IMR-90 (cell line): ENCODE data around the gene FTSJ3. TPM values are rescaled to one million over a fixed set of nuclear protein-coding genes. Genes with fewer than 3 reads are reported as not detected.

Source experiments
- ATAC-seq: fragments of 200-7000 bp; cut with Tn5 transposase; 2 replicates; pipeline ENCODE4 v1.9.1; 2020; ENCODE audit warnings: low read depth, mild to moderate bottlenecking, moderate library complexity
- BruUV-seq: library from RNA; stranded (reverse); fragments of 400-500 nt; replicated peaks from 2 replicates; lab custom pipeline; 2021; lab: Mats Ljungman, UMichigan
- CTCF ChIA-PET: fragments of 300-600 bp; formaldehyde crosslinking; extraction: SDS; loops from one replicate; lab custom pipeline; 2021; ENCODE audit warnings: antibody characterized with exemption; lab: Yijun Ruan, JAX
- POLR2A ChIA-PET: fragments of 300-600 bp; sonication (Branson Sonifier 250); formaldehyde crosslinking; loops from one replicate; lab custom pipeline; 2022; ENCODE audit warnings: antibody characterized with exemption; ENCODE audit not compliant: unreplicated experiment; lab: Charles Lee
- DNase-seq: peaks from one replicate; pipeline ENCODE4 v3.0.0; 2013
- H2AFZ ChIP-seq: replicated peaks from 2 replicates; pipeline ENCODE3; 2013; ENCODE audit warnings: low read length, mild to moderate bottlenecking; ENCODE audit not compliant: poor library complexity
- H2AK5ac ChIP-seq: 2 replicates; pipeline ENCODE4 v1.6.1; 2013; ENCODE audit warnings: low read depth, low read length, inconsistent platforms
- H2AK9ac ChIP-seq: replicated peaks from 2 replicates; pipeline ENCODE3; 2013; ENCODE audit warnings: mild to moderate bottlenecking, low read depth, low read length, moderate library complexity; ENCODE audit not compliant: poor library complexity
- H2BK120ac ChIP-seq: 2 replicates; pipeline ENCODE4 v1.6.1; 2013; ENCODE audit warnings: low read depth, low read length, inconsistent platforms
- H2BK15ac ChIP-seq: 3 replicates; pipeline ENCODE4 v1.6.1; 2013; ENCODE audit warnings: low read depth, low read length, inconsistent platforms
- H2BK20ac ChIP-seq: 2 replicates; pipeline ENCODE4 v1.6.1; 2013; ENCODE audit warnings: low read depth, mild to moderate bottlenecking, inconsistent platforms, low read length, moderate library complexity
- H2BK5ac ChIP-seq: 2 replicates; pipeline ENCODE4 v1.6.1; 2013; ENCODE audit warnings: mild to moderate bottlenecking, low read depth, low read length, inconsistent platforms; ENCODE audit not compliant: poor library complexity, severe bottlenecking
- H3K14ac ChIP-seq: replicated peaks from 2 replicates; pipeline ENCODE4 v1.6.1; 2013; ENCODE audit warnings: low read depth, low read length, inconsistent platforms
- H3K18ac ChIP-seq: 2 replicates; pipeline ENCODE4 v1.6.1; 2013; ENCODE audit warnings: low read depth, low read length, control low read depth
- H3K23ac ChIP-seq: 2 replicates; pipeline ENCODE4 v1.6.1; 2013; ENCODE audit warnings: low read depth, low read length, inconsistent platforms
- H3K27ac ChIP-seq: 2 replicates; pipeline ENCODE4 v1.5.1; 2013; ENCODE audit warnings: mild to moderate bottlenecking, control low read depth, low read length; ENCODE audit not compliant: insufficient read depth
- H3K27me3 ChIP-seq: 2 replicates; pipeline ENCODE4 v1.6.1; 2013; ENCODE audit warnings: low read length; ENCODE audit not compliant: control insufficient read depth, insufficient read depth
- H3K36me3 ChIP-seq: 2 replicates; pipeline ENCODE4 v1.6.1; 2013; ENCODE audit warnings: low read length, mixed read lengths; ENCODE audit not compliant: control insufficient read depth, insufficient read depth
- H3K4ac ChIP-seq: 2 replicates; pipeline ENCODE4 v1.6.1; 2013; ENCODE audit warnings: low read depth, low read length, inconsistent platforms
- H3K4me1 ChIP-seq: 2 replicates; pipeline ENCODE4 v1.6.1; 2013; ENCODE audit warnings: low read length, mixed read lengths; ENCODE audit not compliant: control insufficient read depth, insufficient read depth
- H3K4me2 ChIP-seq: 2 replicates; pipeline ENCODE4 v1.6.1; 2013; ENCODE audit warnings: low read depth, mild to moderate bottlenecking, control low read depth, low read length, moderate library complexity
- H3K4me3 ChIP-seq: 2 replicates; pipeline ENCODE4 v1.5.1; 2013; ENCODE audit warnings: low read depth, mild to moderate bottlenecking, control low read depth, low read length, moderate library complexity; ENCODE audit not compliant: insufficient read depth
- H3K56ac ChIP-seq: 2 replicates; pipeline ENCODE4 v1.6.1; 2013; ENCODE audit warnings: low read length, inconsistent platforms; ENCODE audit not compliant: insufficient read depth; ENCODE audit errors: extremely low read depth
- H3K79me1 ChIP-seq, 2 experiments: 2 replicates each; pipeline ENCODE4 v1.6.1; 2013; ENCODE audit warnings: low read length in 2 of 2, inconsistent platforms in 1 of 2, low read depth in 1 of 2
- H3K9ac ChIP-seq: 2 replicates; pipeline ENCODE4 v1.6.1; 2013; ENCODE audit warnings: low read depth, low read length, control low read depth
- H3K9me1 ChIP-seq: 2 replicates; pipeline ENCODE4 v1.6.1; 2013; ENCODE audit warnings: low read length, inconsistent platforms; ENCODE audit not compliant: insufficient read depth
- H3K9me3 ChIP-seq: 2 replicates; pipeline ENCODE4 v1.6.1; 2013; ENCODE audit warnings: low read length; ENCODE audit not compliant: control insufficient read depth, insufficient read depth
- H4K20me1 ChIP-seq: 2 replicates; pipeline ENCODE4 v1.6.1; 2013; ENCODE audit warnings: low read length, inconsistent platforms; ENCODE audit not compliant: insufficient read depth
- H4K5ac ChIP-seq: 2 replicates; pipeline ENCODE4 v1.6.1; 2013; ENCODE audit warnings: mild to moderate bottlenecking, low read depth, low read length, control low read depth
- H4K8ac ChIP-seq, 2 experiments: 2 replicates each; pipeline ENCODE4 v1.6.1; 2013; ENCODE audit warnings: low read depth in 2 of 2, low read length in 2 of 2, control low read depth in 1 of 2, inconsistent platforms in 1 of 2
- H4K91ac ChIP-seq: 2 replicates; pipeline ENCODE4 v1.6.1; 2013; ENCODE audit warnings: low read depth, low read length, inconsistent platforms; ENCODE audit not compliant: insufficient read depth
- MXI1 ChIP-seq: IDR thresholded peaks from 2 replicates; pipeline ENCODE4 v1.6.1; 2012; ENCODE audit warnings: low read depth, mild to moderate bottlenecking, low read length, moderate library complexity, borderline replicate concordance
- RAD21 ChIP-seq: IDR thresholded peaks from 2 replicates; pipeline ENCODE4 v1.6.1; 2012; ENCODE audit warnings: low read length, improper control_type of control experiment
- SMC3 ChIP-seq: fragments of 150-350 bp; IDR thresholded peaks from 2 replicates; pipeline ENCODE4 v1.6.1; 2016; ENCODE audit warnings: low read depth, mild to moderate bottlenecking, antibody characterized with exemption, low read length, moderate library complexity
- WGBS, 2 experiments: methylation state at CpG; one replicate each; pipeline versions ENCODE4 v1.1.5 to v1.1.7; 2013; ENCODE audit warnings: missing lambda C conversion rate in 2 of 2; ENCODE audit not compliant: insufficient read length in 1 of 2; ENCODE audit errors: extremely low coverage in 2 of 2; 5-methylcytosine and 5-hydroxymethylcytosine counted together
- dilution Hi-C: fragments of 300-500 bp; cut with HindIII; formaldehyde crosslinking; loops from one replicate; pipeline ENCODE4 v1.14.3; 2018; ENCODE audit warnings: low sequenced_read_pairs; ENCODE audit not compliant: unreplicated experiment
- in situ Hi-C: fragments of 300-500 bp; cut with MboI; formaldehyde crosslinking; loops from 3 replicates; pipeline ENCODE4 v1.14.3; 2019; ENCODE audit warnings: low sequenced_read_pairs, inconsistent platforms, mixed read lengths
- intact Hi-C: fragments of 100-400 bp; cut with micrococcal nuclease; formaldehyde crosslinking; loops from 2 replicates; pipeline ENCODE4 v1.10.0; 2022
- polyA plus RNA-seq, 3 experiments: library from polyadenylated mRNA; depleted of rRNA; stranded (reverse); fragments of >200 nt; gene quantifications; 2 replicates each; pipeline ENCODE4 v1.2.3, GENCODE V29; 2012; ENCODE audit warnings: low replicate concordance in 1 of 3
- total RNA-seq: library from RNA; depleted of rRNA; stranded (reverse); fragments of >200 nt; gene quantifications from 2 replicates; pipeline ENCODE4 v1.2.3, GENCODE V29; 2012
- TF ChIP-seq, protein P1 (sequence below): conservative IDR thresholded peaks from 2 replicates; pipeline ENCODE4 v1.5.1; 2012; ENCODE audit warnings: mild to moderate bottlenecking, low read depth, low read length, improper control_type of control experiment
- TF ChIP-seq, protein P2 (sequence below): fragments of 150-350 bp; IDR thresholded peaks from 2 replicates; pipeline ENCODE4 v1.6.1; 2017; ENCODE audit warnings: mild to moderate bottlenecking, antibody characterized with exemption, low read length, low read depth

Gene FTSJ3
- total and polyA plus RNA-seq, 2 of the 4 experiments (the other 2 are of a cell fraction): 51.3 to 68.1 TPM

- Histone ChIP-seq H4K8ac (no peak overlapping the region), H3K9ac (no peak overlapping the region), H3K27me3 (no peaks in the 10 kb centered on the region), H3K4me2 (no peak overlapping the region), H2AFZ (no peak overlapping the region), H3K23ac (no peak overlapping the region), H4K5ac (no peak overlapping the region), H3K4me1 (peaks cover 2% of the 10 kb centered on the region; the same call in 1 of the 2 replicates), H4K91ac (no peak overlapping the region), H3K9me3 (no peaks in the 10 kb centered on the region), H2BK15ac (no peak overlapping the region), H3K56ac (no peak overlapping the region), H3K27ac (no peak overlapping the region), H3K4ac (no peak overlapping the region), H3K18ac (no peak overlapping the region), H2BK5ac (no peak overlapping the region), H2AK9ac (no peak overlapping the region), H3K36me3 (peaks cover 56% of the 10 kb centered on the region), H2BK20ac (no peak overlapping the region), H2BK120ac (no peak overlapping the region), H2AK5ac (no peak overlapping the region), H3K14ac (no peak overlapping the region), H3K9me1 (no peaks in the 10 kb centered on the region), H3K4me3 (no peak overlapping the region), H4K20me1 (peaks cover 8% of the 10 kb centered on the region), H3K79me1 (peaks cover 28 to 45% of the 10 kb centered on the region in 2 experiments)
- DNase-seq (no peak), ATAC-seq (no peak)
- dilution Hi-C loops: no loop called here
- in situ Hi-C loops: no loop called here
- TF ChIP-seq, protein P1, sequence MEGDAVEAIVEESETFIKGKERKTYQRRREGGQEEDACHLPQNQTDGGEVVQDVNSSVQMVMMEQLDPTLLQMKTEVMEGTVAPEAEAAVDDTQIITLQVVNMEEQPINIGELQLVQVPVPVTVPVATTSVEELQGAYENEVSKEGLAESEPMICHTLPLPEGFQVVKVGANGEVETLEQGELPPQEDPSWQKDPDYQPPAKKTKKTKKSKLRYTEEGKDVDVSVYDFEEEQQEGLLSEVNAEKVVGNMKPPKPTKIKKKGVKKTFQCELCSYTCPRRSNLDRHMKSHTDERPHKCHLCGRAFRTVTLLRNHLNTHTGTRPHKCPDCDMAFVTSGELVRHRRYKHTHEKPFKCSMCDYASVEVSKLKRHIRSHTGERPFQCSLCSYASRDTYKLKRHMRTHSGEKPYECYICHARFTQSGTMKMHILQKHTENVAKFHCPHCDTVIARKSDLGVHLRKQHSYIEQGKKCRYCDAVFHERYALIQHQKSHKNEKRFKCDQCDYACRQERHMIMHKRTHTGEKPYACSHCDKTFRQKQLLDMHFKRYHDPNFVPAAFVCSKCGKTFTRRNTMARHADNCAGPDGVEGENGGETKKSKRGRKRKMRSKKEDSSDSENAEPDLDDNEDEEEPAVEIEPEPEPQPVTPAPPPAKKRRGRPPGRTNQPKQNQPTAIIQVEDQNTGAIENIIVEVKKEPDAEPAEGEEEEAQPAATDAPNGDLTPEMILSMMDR: no peak
- TF ChIP-seq, protein P2, sequence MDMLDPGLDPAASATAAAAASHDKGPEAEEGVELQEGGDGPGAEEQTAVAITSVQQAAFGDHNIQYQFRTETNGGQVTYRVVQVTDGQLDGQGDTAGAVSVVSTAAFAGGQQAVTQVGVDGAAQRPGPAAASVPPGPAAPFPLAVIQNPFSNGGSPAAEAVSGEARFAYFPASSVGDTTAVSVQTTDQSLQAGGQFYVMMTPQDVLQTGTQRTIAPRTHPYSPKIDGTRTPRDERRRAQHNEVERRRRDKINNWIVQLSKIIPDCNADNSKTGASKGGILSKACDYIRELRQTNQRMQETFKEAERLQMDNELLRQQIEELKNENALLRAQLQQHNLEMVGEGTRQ: no peak
- no peak for TF ChIP-seq SMC3
- no peak for TF ChIP-seq RAD21
- TF ChIP-seq MXI1: no peak
- BruUV-seq: no TSS peak
- WGBS, 2 experiments: no CpG with 5 or more reads among the region's 1 CpG
- intact Hi-C loops: no loop called here
- POLR2A ChIA-PET: no interaction called here
- CTCF ChIA-PET: no interaction called here
These were observed 26.7 kb downstream of the FTSJ3 start for GRCh38 chr17:63800783-63801182.
